AG04450 (cell line): ENCODE results near the gene TEP1. TPM values are rescaled to one million over a fixed set of nuclear protein-coding genes. Genes with fewer than 3 reads are reported as not detected.

Experiments used
- CTCF ChIA-PET: fragments of 300-600, 350-600 bp; formaldehyde crosslinking; extraction: SDS; loops from one replicate; lab custom pipeline; 2022; ENCODE audit warnings: antibody characterized with exemption, inconsistent platforms; lab: Charles Lee
- POLR2A ChIA-PET: fragments of 350-600 bp; formaldehyde crosslinking; extraction: SDS; loops from one replicate; lab custom pipeline; 2021; ENCODE audit warnings: antibody characterized with exemption, inconsistent platforms; lab: Yijun Ruan, JAX
- DNase-seq: peaks from one replicate; pipeline ENCODE4 v3.0.0-alpha.2; 2011; ENCODE audit warnings: low read depth, low spot score
- H3K27ac ChIP-seq: one replicate; pipeline ENCODE4 v1.5.1; 2012; ENCODE audit warnings: low read depth, low read length, control low read depth
- H3K27me3 ChIP-seq: one replicate; pipeline ENCODE4 v1.6.0; 2012; ENCODE audit warnings: low read length; ENCODE audit not compliant: control insufficient read depth, insufficient read depth
- H3K4me3 ChIP-seq: 2 replicates; pipeline ENCODE4 v1.5.1; 2011; ENCODE audit warnings: mild to moderate bottlenecking, low read depth, low read length, control low read depth
- H3K9me3 ChIP-seq: 2 replicates; pipeline ENCODE4 v1.5.1; 2012; ENCODE audit warnings: low read length; ENCODE audit not compliant: control insufficient read depth, insufficient read depth
- CTCF ChIP-seq: IDR thresholded peaks from 2 replicates; pipeline ENCODE4 v1.5.1; 2011; ENCODE audit warnings: low read depth, low read length, control low read depth, inconsistent platforms
- polyA plus RNA-seq: library from polyadenylated mRNA; depleted of rRNA; stranded (reverse); fragments of >200 nt; gene quantifications from 2 replicates; pipeline ENCODE4 v1.2.3, GENCODE V29; 2011

TEP1 gene
- polyA plus RNA-seq, 1 experiment: 18.8 TPM

GRCh38 chr14:20331053-20331613 lies 82.2 kb downstream of the TEP1 start:
- ChIA-PET POLR2A (no interaction called here), CTCF (interaction anchor here (0.6 to 8.9 kb wide), 4 partner anchors 10 to 282 kb away, joined by 4 to 158 read pairs (median 8); partner anchors contain the start of gene PARP2)
- no peak overlapping the region for H3K4me3 ChIP-seq
- H3K27me3 ChIP-seq: no peaks in the 10 kb centered on the region
- no peak for DNase-seq
- no peak overlapping the region for H3K27ac ChIP-seq
- no peak for TF ChIP-seq CTCF
- H3K9me3 ChIP-seq: no peaks in the 10 kb centered on the region

DNA sequence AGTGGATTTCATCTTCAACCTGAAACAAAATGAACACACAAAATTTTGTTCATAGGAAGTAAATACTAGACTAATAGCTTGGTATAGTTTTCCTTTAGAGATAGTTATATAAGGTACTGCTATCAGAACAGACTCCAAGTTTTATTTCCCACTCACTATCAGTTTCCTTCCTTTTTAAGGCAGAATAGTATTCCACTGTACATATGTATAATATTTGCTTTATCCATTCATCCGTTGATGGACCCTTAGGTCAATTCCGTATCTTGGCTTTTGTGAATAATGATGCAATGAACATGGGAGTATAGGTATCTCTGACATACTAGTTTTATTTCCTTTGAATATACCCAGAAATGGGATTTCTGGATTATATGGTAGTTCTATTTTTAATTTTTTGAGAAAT lies 83.9 kb downstream of the TEP1 start:
- Histone ChIP-seq H3K9me3 (no peaks in the 10 kb centered on the region), H3K27me3 (no peaks in the 10 kb centered on the region), H3K4me3 (no peak overlapping the region), H3K27ac (no peak overlapping the region)
- no peak for TF ChIP-seq CTCF
- POLR2A ChIA-PET: interaction anchor here (1.8 kb wide), 1 partner anchor 14 kb away, joined by 6 read pairs; the partner anchor contains the start of gene PARP2
- CTCF ChIA-PET: interaction anchor here (1.0 to 8.9 kb wide), 7 partner anchors 11 to 361 kb away, joined by 3 to 158 read pairs (median 23); partner anchors contain the start of genes PARP2 and TTC5
- DNase-seq: no peak

GRCh38 chr14:20328705-20329104 lies 84.6 kb downstream of the TEP1 start:
- DNase-seq: no peak
- POLR2A ChIA-PET: interaction anchor here (1.8 to 2.6 kb wide), 2 partner anchors 14 to 15 kb away, joined by 6 to 11 read pairs; partner anchors contain the start of gene PARP2
- Histone ChIP-seq H3K27ac (no peak overlapping the region), H3K4me3 (no peak overlapping the region), H3K27me3 (no peaks in the 10 kb centered on the region), H3K9me3 (no peaks in the 10 kb centered on the region)
- CTCF ChIA-PET: interaction anchor here (1.0 to 8.9 kb wide), 11 partner anchors 11 to 362 kb away, joined by 3 to 158 read pairs (median 26); partner anchors contain the start of genes PARP2 and TTC5
- TF ChIP-seq CTCF: no peak

GRCh38 chr14:20327005-20327869 lies 86.1 kb downstream of the TEP1 start:
- Histone ChIP-seq H3K4me3 (no peak overlapping the region), H3K9me3 (no peaks in the 10 kb centered on the region), H3K27ac (no peak overlapping the region), H3K27me3 (no peaks in the 10 kb centered on the region)
- TF ChIP-seq CTCF: peak; percentile 72
- ChIA-PET POLR2A (interaction anchor here (2.6 kb wide), 1 partner anchor 16 kb away, joined by 11 read pairs; the partner anchor contains the start of gene PARP2), CTCF (interaction anchor here (0.6 to 8.9 kb wide), 35 partner anchors 8 to 678 kb away, joined by 3 to 158 read pairs (median 4); partner anchors contain the start of genes ANG, PARP2, PNP and TTC5)
- DNase-seq: peak; percentile 54
